OCI-LY1 (cell line): ENCODE data around the gene CCT8.
A peak's percentile ranks its signal among the peaks of the same experiment; 100 is the strongest.
"Not testable (repeated sequence)": the region's sequence is repeated elsewhere in the genome, so short reads cannot be mapped to it uniquely, and the experiment has no call there.

Experiments
- H2AFZ ChIP-seq: fragments of 200-600 bp; sonication (generic), shearing (Covaris generic); 2 replicates; pipeline ENCODE4 v1.6.0; 2014; ENCODE audit warnings: antibody characterized with exemption, mild to moderate bottlenecking, low read length
- H3F3A ChIP-seq: fragments of 200-600 bp; sonication (generic), shearing (Covaris generic); 2 replicates; pipeline ENCODE4 v1.6.0; 2014; ENCODE audit warnings: mild to moderate bottlenecking, antibody characterized with exemption, low read length, moderate library complexity; ENCODE audit not compliant: insufficient read depth
- H3K27ac ChIP-seq: fragments of 200-600 bp; sonication (generic); 2 replicates; pipeline ENCODE4 v1.5.1; 2014; ENCODE audit warnings: low read length, mixed run types, mild to moderate bottlenecking, low read depth; ENCODE audit not compliant: poor library complexity, severe bottlenecking
- H3K27me3 ChIP-seq: fragments of 200-600 bp; sonication (generic); 2 replicates; pipeline ENCODE4 v1.6.0; 2014; ENCODE audit warnings: antibody characterized with exemption, mild to moderate bottlenecking, low read length, moderate library complexity; ENCODE audit not compliant: insufficient read depth
- H3K36me3 ChIP-seq: fragments of 200-600 bp; sonication (generic); 2 replicates; pipeline ENCODE4 v1.6.1; 2014; ENCODE audit warnings: mild to moderate bottlenecking, antibody characterized with exemption, low read length, moderate library complexity, mixed read lengths; ENCODE audit not compliant: insufficient read depth
- H3K4me1 ChIP-seq: fragments of 200-600 bp; sonication (generic); 2 replicates; pipeline ENCODE4 v1.5.1; 2014; ENCODE audit warnings: mild to moderate bottlenecking, low read length, moderate library complexity; ENCODE audit not compliant: insufficient read depth, severe bottlenecking
- H3K4me2 ChIP-seq: fragments of 200-600 bp; sonication (generic), shearing (Covaris generic); 2 replicates; pipeline ENCODE4 v1.6.1; 2014; ENCODE audit warnings: low read length
- H3K4me3 ChIP-seq: fragments of 200-600 bp; sonication (generic); 2 replicates; pipeline ENCODE4 v1.5.1; 2014; ENCODE audit warnings: low read length, low read depth, mild to moderate bottlenecking, mixed read lengths; ENCODE audit not compliant: poor library complexity, severe bottlenecking
- H3K79me2 ChIP-seq: fragments of 200-600 bp; shearing (Covaris generic); 2 replicates; pipeline ENCODE4 v1.6.1; 2016; ENCODE audit warnings: mixed run types, low read length, mixed read lengths; ENCODE audit not compliant: insufficient read depth
- H3K9ac ChIP-seq: fragments of 200-600 bp; sonication (generic), shearing (Covaris generic); 2 replicates; pipeline ENCODE4 v1.6.1; 2014; ENCODE audit warnings: mild to moderate bottlenecking, low read length, mixed read lengths
- H3K9me2 ChIP-seq: fragments of 200-600 bp; sonication (generic), shearing (Covaris generic); 2 replicates; pipeline ENCODE4 v1.6.1; 2014; ENCODE audit warnings: low read depth, mild to moderate bottlenecking, low read length, mixed read lengths
- H3K9me3 ChIP-seq: fragments of 200-600 bp; shearing (Covaris generic); 2 replicates; pipeline ENCODE4 v1.6.1; 2014; ENCODE audit warnings: low read length, mixed read lengths
- H4K20me1 ChIP-seq: fragments of 200-600 bp; sonication (generic), shearing (Covaris generic); 2 replicates; pipeline ENCODE4 v1.6.0; 2016; ENCODE audit warnings: mild to moderate bottlenecking, low read length; ENCODE audit not compliant: insufficient read depth
- CTCF ChIP-seq: fragments of 200-600 bp; sonication (generic), shearing (Covaris generic); IDR thresholded peaks from 2 replicates; pipeline ENCODE4 v1.5.1; 2017; ENCODE audit warnings: mild to moderate bottlenecking, antibody characterized with exemption, low read length, moderate library complexity, mixed read lengths
- EZH2 ChIP-seq: fragments of 200-600 bp; sonication (generic), shearing (Covaris generic); IDR thresholded peaks from 2 replicates; pipeline ENCODE4 v1.8.0; 2017; ENCODE audit warnings: borderline replicate concordance, mixed run types, mild to moderate bottlenecking, antibody characterized with exemption, low read length, moderate library complexity, mixed read lengths

Gene CCT8

GRCh38 chr21:29080454-29080941 lies 7.0 kb upstream of the CCT8 start:
- Histone ChIP-seq H3K79me2 (no peaks in the 10 kb centered on the region), H3K9me3 (no peaks in the 10 kb centered on the region), H3K36me3 (no peaks in the 10 kb centered on the region), H3K4me1 (peaks cover 53% of the 10 kb centered on the region), H3K4me3 (peak overlapping the region; percentile 21), H4K20me1 (no peaks in the 10 kb centered on the region), H3K9me2 (no peaks in the 10 kb centered on the region), H3K4me2 (peak overlapping the region; percentile 54; the same call in 1 of the 2 replicates), H3F3A (no peaks in the 10 kb centered on the region), H3K27me3 (no peaks in the 10 kb centered on the region), H2AFZ (no peak overlapping the region), H3K27ac (peak overlapping the region; percentile 89), H3K9ac (peak overlapping the region; percentile 19; the same call in 1 of the 2 replicates)
- no peak for TF ChIP-seq EZH2
- TF ChIP-seq CTCF = no peak; the same call in 1 of the 2 replicates

DNA sequence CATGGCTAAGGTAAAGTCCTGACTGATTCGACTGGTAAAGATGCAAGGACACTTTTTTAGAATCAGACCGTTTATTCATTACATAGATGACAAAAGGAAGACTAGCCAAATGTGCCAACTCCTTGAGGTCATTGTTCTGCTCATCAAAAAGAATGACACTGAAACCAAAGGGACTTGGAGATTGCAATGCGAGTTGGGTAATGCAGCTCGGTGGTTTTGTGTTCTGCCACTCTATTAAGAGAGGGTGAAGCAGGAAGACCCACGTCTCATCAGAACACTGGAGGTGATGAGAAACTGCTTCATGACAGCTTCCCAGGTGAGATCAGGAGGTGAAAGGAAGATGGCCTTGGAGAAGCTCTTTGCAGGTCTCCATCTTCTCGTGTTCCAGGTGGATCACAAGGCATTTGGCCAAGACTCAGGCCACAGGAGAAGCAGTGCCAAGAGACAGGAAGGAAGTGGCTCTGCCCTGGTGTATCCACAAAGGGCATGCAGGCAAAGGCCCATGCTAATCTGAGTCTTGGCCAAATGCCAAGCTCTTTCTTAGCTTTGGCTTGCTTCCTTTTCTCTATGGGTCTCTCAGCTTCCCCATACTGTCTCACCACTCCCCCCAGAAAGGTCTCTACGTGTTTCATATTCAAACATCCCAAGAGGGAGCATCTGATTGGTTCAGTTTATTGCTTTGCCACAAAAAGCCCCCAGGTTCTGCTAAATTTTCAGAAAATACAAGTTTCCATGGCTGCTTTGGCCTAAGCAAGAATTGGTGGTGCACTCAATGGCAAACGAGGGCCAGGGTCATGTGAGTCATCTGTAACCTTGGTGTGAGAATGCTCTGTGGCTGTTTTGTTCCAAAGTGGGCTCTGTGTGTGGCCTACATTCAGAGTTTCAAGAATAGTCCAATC lies 5.7 kb upstream of the CCT8 start:
- Histone ChIP-seq H3F3A (no peaks in the 10 kb centered on the region), H3K4me1 (peaks cover 55% of the 10 kb centered on the region), H3K79me2 (no peaks in the 10 kb centered on the region), H2AFZ (peak overlapping the region; percentile 42; the same call in 1 of the 2 replicates), H3K9me2 (no peaks in the 10 kb centered on the region), H3K4me3 (peak overlapping the region; percentile 19), H3K27me3 (no peaks in the 10 kb centered on the region), H3K27ac (peak overlapping the region; percentile 89), H3K36me3 (no peaks in the 10 kb centered on the region), H3K9ac (peak overlapping the region; percentile 25; the same call in 1 of the 2 replicates), H4K20me1 (no peaks in the 10 kb centered on the region), H3K4me2 (peak overlapping the region; percentile 54), H3K9me3 (no peaks in the 10 kb centered on the region)
- TF ChIP-seq EZH2 (no peak), CTCF (no peak)

DNA sequence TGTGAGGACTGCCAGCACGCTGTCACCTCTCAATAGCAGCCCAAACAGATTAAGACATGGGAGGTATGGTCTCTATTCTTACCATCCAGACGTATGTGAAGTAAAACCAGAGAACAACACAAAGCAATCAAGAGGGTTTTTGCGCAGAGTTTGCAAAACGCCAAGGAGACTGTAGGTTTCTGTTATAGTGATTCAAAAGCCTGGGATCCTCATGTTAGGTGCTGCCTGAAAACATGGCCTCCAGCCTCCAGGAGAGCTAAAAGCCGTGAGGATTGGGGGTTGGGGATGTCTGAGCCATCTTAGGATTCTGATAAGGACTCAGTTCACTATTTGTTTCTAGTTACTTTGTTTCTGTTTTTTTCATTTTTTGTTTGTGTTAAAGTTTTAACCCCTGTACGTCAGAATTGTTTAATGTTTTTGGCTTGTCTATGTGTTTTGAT lies 4.2 kb upstream of the CCT8 start:
- H3K27me3 ChIP-seq = no peaks in the 10 kb centered on the region
- peak overlapping the region; percentile 57 for H3K4me3 ChIP-seq
- peaks cover 55% of the 10 kb centered on the region for H3K4me1 ChIP-seq
- H2AFZ ChIP-seq = no peak overlapping the region
- H3K9me3 ChIP-seq = no peaks in the 10 kb centered on the region
- no peak for TF ChIP-seq CTCF
- TF ChIP-seq EZH2 = no peak
- peak overlapping the region; percentile 89 for H3K27ac ChIP-seq
- H3K9me2 ChIP-seq = no peaks in the 10 kb centered on the region
- peak overlapping the region; percentile 54 for H3K4me2 ChIP-seq
- peaks cover 7% of the 10 kb centered on the region for H3K79me2 ChIP-seq
- H4K20me1 ChIP-seq = no peaks in the 10 kb centered on the region
- peak overlapping the region; percentile 65 for H3K9ac ChIP-seq
- H3F3A ChIP-seq = no peaks in the 10 kb centered on the region
- peaks cover 5% of the 10 kb centered on the region; the same call in 1 of the 2 replicates for H3K36me3 ChIP-seq

DNA sequence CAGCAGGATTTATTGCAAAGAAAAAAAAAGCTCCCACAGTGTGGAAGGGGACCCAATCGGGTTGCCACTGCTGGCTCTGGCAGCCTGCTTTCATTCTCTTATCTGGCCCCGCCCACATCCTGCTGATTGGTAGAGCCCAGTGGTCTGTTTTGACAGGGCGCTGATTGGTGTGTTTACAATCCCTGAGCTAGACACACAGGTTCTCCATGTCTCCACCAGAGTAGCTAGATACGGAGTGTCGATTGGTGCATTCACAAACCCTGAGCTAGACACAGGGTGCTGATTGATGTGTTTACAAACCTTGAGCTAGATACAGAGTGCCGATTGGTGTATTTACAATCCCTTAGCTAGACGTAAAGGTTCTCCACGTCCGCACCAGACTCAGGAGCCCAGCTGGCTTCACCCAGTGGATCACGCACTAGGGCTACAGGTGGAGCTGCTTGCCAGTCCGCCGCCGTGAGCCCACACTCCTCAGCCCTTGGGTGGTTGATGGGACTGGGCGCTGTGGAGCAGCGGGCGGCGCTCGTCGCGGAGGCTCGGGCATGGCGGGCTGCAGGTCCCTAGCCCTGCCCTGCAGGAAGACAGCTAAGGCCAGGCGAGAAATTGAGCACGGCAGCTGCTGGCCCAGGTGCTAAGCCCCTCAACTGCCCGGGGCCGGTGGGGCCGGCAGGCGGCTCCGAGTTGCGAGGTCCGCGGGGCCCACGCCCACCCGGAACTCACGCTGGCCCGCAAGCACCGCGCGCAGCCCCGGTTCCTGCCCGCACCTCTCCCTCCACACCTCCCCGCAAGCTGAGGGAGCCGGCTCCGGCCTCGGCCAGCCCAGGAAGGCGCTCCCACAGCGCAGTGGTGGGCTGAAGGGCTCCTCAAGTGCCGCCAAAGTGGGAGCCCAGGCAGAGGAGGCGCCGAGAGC lies 3.5 kb upstream of the CCT8 start:
- not testable (repeated sequence) for H3F3A ChIP-seq, H3K36me3 ChIP-seq, H3K9me3 ChIP-seq, H3K9me2 ChIP-seq, H2AFZ ChIP-seq, H3K27me3 ChIP-seq, H4K20me1 ChIP-seq
- Histone ChIP-seq H3K79me2 (peaks cover 14% of the 10 kb centered on the region), H3K4me1 (peaks cover 58% of the 10 kb centered on the region), H3K4me3 (peak overlapping the region; percentile 57), H3K4me2 (peak overlapping the region; percentile 54), H3K27ac (peak overlapping the region; percentile 89), H3K9ac (peak overlapping the region; percentile 65)
